Activated CD8-positive, alpha-beta T cell treated with anti-CD3 and anti-CD28 coated beads for 36 hours (primary cell): Measurements from ENCODE around the gene LPGAT1. TPM values are rescaled to one million over a fixed set of nuclear protein-coding genes. Genes with fewer than 3 reads are reported as not detected.

Experiments
- ATAC-seq: fragments of 200-7000 bp; cut with Tn5 transposase; one replicate; pipeline ENCODE4 v1.10.0; 2021; ENCODE audit warnings: mild to moderate bottlenecking, moderate library complexity
- CTCF ChIA-PET: fragments of 350-600 bp; sonication (Branson Sonifier 250); formaldehyde crosslinking; loops from one replicate; lab custom pipeline; 2021; ENCODE audit warnings: antibody characterized with exemption; lab: Charles Lee
- POLR2A ChIA-PET: fragments of 350-600 bp; sonication (Branson Sonifier 250); formaldehyde crosslinking; loops from one replicate; lab custom pipeline; 2021; ENCODE audit warnings: antibody characterized with exemption; lab: Charles Lee
- DNase-seq: peaks from one replicate; pipeline ENCODE4 v3.0.0-alpha.2; 2020
- H3K27ac Mint-ChIP-seq: one replicate; pipeline ENCODE4 v1.8.0; 2021; ENCODE audit warnings: mild to moderate bottlenecking, mixed read lengths
- H3K27me3 Mint-ChIP-seq: one replicate; pipeline ENCODE4 v1.8.0; 2021; ENCODE audit warnings: mixed read lengths
- H3K36me3 Mint-ChIP-seq: one replicate; pipeline ENCODE4 v1.8.0; 2021; ENCODE audit warnings: low read depth, mixed read lengths
- H3K4me1 Mint-ChIP-seq: one replicate; pipeline ENCODE4 v1.8.0; 2021; ENCODE audit warnings: low read depth, mixed read lengths
- H3K4me3 Mint-ChIP-seq: one replicate; pipeline ENCODE4 v1.8.0; 2021; ENCODE audit warnings: mild to moderate bottlenecking, moderate library complexity, mixed read lengths
- H3K9me3 Mint-ChIP-seq: one replicate; pipeline ENCODE4 v1.8.0; 2021; ENCODE audit warnings: mixed read lengths
- intact Hi-C: fragments of 100-400 bp; cut with micrococcal nuclease; formaldehyde crosslinking; loops from one replicate; pipeline ENCODE4 v1.10.0; 2022
- total RNA-seq, 2 experiments: library from RNA; stranded (reverse); gene quantifications; one replicate each; pipeline ENCODE4 v1.2.3, GENCODE V29; 2021
- TF ChIP-seq, protein P1 (sequence below): fragments of 200-600 bp; IDR thresholded peaks from one replicate; pipeline ENCODE4 v1.8.0; 2022; ENCODE audit warnings: antibody characterized with exemption, mild to moderate bottlenecking

The LPGAT1 gene
- total RNA-seq, 2 experiments from 2014 or later: 16.5 to 16.7 TPM

DNA sequence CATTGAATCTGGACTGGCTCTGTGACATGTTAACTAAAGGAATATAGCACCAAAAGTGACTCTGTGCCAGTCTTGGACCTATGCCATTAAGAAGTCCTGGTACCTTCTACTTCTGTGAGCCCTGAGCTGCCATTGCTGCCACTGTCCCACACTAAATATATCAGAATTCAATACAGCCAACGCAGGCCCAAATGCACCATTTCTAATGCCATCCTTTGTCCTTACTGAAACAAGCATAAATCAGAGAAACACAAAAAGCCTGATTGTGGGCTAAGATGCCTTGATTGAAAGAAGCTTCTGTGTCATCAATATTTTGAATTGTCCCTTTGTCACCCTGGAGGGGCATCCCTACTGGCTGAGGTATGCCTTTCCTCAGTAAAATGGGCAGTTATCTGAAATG, 88.3 kb downstream of the LPGAT1 start:
- Mint-ChIP-seq H3K27ac (no peak overlapping the region), H3K27me3 (no peaks in the 10 kb centered on the region), H3K36me3 (no peaks in the 10 kb centered on the region), H3K4me3 (no peak overlapping the region), H3K9me3 (no peaks in the 10 kb centered on the region), H3K4me1 (peaks cover 40% of the 10 kb centered on the region)
- TF ChIP-seq, protein P1, sequence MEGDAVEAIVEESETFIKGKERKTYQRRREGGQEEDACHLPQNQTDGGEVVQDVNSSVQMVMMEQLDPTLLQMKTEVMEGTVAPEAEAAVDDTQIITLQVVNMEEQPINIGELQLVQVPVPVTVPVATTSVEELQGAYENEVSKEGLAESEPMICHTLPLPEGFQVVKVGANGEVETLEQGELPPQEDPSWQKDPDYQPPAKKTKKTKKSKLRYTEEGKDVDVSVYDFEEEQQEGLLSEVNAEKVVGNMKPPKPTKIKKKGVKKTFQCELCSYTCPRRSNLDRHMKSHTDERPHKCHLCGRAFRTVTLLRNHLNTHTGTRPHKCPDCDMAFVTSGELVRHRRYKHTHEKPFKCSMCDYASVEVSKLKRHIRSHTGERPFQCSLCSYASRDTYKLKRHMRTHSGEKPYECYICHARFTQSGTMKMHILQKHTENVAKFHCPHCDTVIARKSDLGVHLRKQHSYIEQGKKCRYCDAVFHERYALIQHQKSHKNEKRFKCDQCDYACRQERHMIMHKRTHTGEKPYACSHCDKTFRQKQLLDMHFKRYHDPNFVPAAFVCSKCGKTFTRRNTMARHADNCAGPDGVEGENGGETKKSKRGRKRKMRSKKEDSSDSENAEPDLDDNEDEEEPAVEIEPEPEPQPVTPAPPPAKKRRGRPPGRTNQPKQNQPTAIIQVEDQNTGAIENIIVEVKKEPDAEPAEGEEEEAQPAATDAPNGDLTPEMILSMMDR: no peak
- ChIA-PET POLR2A (interaction anchor here (0.8 to 1.1 kb wide), 2 partner anchors 10 to 43 kb away, joined by 3 read pairs; no protein-coding TSS in a partner anchor), CTCF (interaction anchor here (0.8 to 2.6 kb wide), 6 partner anchors 10 to 527 kb away, joined by 3 to 14 read pairs (median 4); no protein-coding TSS in a partner anchor)
- intact Hi-C loops: no loop called here
- DNase-seq: no peak
- no peak for ATAC-seq

DNA sequence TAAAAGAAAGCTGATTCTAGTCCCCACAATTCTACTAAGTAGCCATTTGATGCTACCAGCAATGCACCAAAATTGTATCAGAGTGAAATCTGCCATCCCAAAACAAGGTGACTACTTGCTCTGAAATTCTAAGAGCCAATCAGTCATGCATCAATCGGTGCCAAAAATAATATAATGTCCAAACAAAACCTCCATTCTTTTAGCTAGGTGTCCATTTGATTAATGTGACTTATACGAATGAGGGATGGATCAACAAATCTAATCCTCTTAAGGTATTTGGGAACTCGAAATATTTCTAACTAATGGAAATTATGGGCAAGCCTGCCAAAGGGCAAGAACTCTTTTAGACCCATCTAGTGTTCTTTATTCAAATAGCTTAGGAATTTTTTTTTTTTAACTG, 88.8 kb downstream of the LPGAT1 start:
- no peak for ATAC-seq
- no peak overlapping the region for H3K27ac Mint-ChIP-seq
- H3K9me3 Mint-ChIP-seq: no peaks in the 10 kb centered on the region
- no peak for DNase-seq
- no peak overlapping the region for H3K4me3 Mint-ChIP-seq
- H3K4me1 Mint-ChIP-seq: peaks cover 41% of the 10 kb centered on the region
- TF ChIP-seq, protein P1: no peak
- no peaks in the 10 kb centered on the region for H3K36me3 Mint-ChIP-seq
- POLR2A ChIA-PET: interaction anchor here (0.6 to 1.1 kb wide), 3 partner anchors 9 to 291 kb away, joined by 3 read pairs; no protein-coding TSS in a partner anchor
- intact Hi-C loops: loop anchor here (2.0 kb wide), 1 partner anchor 43 kb away; no protein-coding TSS in a partner anchor
- no peaks in the 10 kb centered on the region for H3K27me3 Mint-ChIP-seq
- CTCF ChIA-PET: interaction anchor here (0.8 to 2.6 kb wide), 6 partner anchors 10 to 83 kb away, joined by 3 to 14 read pairs (median 4); no protein-coding TSS in a partner anchor

DNA sequence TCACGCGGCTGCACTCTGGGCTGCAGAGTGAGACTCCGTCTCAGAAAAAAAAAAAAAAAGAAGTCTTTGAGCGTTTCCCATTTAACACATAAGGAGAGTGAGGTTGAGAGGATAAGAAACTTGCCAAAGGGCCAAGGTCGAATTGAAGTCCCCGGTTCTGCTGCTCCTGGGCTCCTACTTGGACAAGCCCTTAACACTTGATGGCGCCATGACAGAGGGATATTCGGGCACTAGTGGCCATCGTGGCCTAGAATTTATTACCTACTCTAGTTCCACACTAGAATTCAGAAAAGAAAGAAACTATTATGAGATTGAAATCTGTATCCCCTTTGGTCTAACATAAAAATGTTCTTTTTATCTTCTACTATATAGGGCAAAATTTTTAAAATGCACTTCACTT, 89.4 kb downstream of the LPGAT1 start:
- TF ChIP-seq, protein P1: no peak
- Mint-ChIP-seq H3K36me3 (no peaks in the 10 kb centered on the region), H3K9me3 (no peaks in the 10 kb centered on the region), H3K27ac (no peak overlapping the region), H3K4me1 (peaks cover 41% of the 10 kb centered on the region), H3K4me3 (no peak overlapping the region), H3K27me3 (no peaks in the 10 kb centered on the region)
- ATAC-seq (no peak), DNase-seq (no peak)
- POLR2A ChIA-PET: interaction anchor here (0.6 kb wide), 1 partner anchor 292 kb away, joined by 3 read pairs; no protein-coding TSS in a partner anchor
- intact Hi-C loops: loop anchor here (2.0 kb wide), 1 partner anchor 42 kb away; no protein-coding TSS in a partner anchor
- CTCF ChIA-PET: interaction anchor here (0.8 to 2.6 kb wide), 3 partner anchors 23 to 84 kb away, joined by 3 to 14 read pairs (median 3); no protein-coding TSS in a partner anchor

DNA sequence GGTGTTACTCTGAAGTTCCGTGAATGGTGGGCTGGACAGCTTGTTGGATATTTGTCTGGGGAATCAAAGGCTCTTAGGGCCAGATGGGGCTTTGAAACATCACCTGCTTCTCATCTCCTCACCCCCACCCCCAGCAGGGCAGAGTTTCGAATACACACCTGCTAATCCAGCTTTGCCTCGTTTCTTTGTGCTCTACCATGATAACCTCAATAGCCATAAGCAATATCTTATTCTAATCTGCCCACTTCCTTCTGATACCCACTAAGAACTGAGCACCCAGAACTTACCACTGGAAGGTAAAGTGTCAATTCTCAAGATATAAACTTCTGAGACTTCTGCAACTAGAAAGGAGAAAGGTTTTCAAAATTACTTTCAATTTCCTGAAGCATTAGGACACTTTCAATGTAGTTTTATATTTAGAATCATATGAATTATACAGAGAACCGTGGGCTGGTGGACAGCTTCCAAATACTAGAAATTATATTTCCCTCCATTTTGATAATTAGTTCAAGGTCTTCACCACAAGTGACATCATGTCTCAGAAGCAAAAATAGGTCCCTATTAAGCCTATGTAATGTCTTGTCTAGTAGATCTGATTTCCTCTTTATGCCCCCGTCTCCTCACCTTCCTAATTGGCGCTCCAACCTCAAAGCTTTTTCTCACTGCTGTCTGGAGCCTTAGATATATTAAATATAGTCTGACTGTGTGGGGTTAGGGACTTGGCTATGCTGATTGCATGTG, 90.7 kb downstream of the LPGAT1 start:
- Mint-ChIP-seq H3K36me3 (no peaks in the 10 kb centered on the region), H3K9me3 (no peaks in the 10 kb centered on the region), H3K27ac (peak overlapping the region; percentile 63), H3K4me3 (peak overlapping the region; percentile 20), H3K27me3 (no peaks in the 10 kb centered on the region), H3K4me1 (peaks cover 46% of the 10 kb centered on the region)
- TF ChIP-seq, protein P1: no peak
- peak; percentile 37 for ATAC-seq
- intact Hi-C loops: loop anchor here (2.0 to 5.0 kb wide), 2 partner anchors 41 to 92 kb away; partner anchors contain the start of gene LPGAT1
- DNase-seq: peak; percentile 39
- ChIA-PET POLR2A (interaction anchor here (0.7 to 1.0 kb wide), 4 partner anchors 10 to 113 kb away, joined by 3 to 4 read pairs (median 3); no protein-coding TSS in a partner anchor), CTCF (interaction anchor here (0.7 to 4.6 kb wide), 4 partner anchors 39 to 103 kb away, joined by 3 to 31 read pairs (median 3); no protein-coding TSS in a partner anchor)
